Left ventricle myocardium inferior (tissue), 1 donor: ENCODE data around the gene LARP1. TPM values are rescaled to one million over a fixed set of nuclear protein-coding genes. Genes with fewer than 3 reads are reported as not detected.

Experiments used
- DNase-seq: peaks from one replicate; pipeline ENCODE4 v3.0.0-alpha.2; 2020
- H3K27ac ChIP-seq: fragments of 200-600 bp; replicated peaks from 2 replicates; pipeline ENCODE4 v1.8.0; 2021
- H3K27me3 ChIP-seq: fragments of 200-600 bp; 2 replicates; pipeline ENCODE4 v1.8.0; 2021; ENCODE audit warnings: low read depth
- H3K36me3 ChIP-seq: fragments of 200-600 bp; 2 replicates; pipeline ENCODE4 v1.8.0; 2021
- H3K4me1 ChIP-seq: fragments of 200-600 bp; 2 replicates; pipeline ENCODE4 v1.8.0; 2021
- H3K4me3 ChIP-seq: fragments of 200-600 bp; 2 replicates; pipeline ENCODE4 v1.8.0; 2021; ENCODE audit warnings: mild to moderate bottlenecking, moderate library complexity
- H3K9me3 ChIP-seq: fragments of 200-600 bp; replicated peaks from 2 replicates; pipeline ENCODE4 v1.8.0; 2021
- intact Hi-C: fragments of 100-400 bp; cut with micrococcal nuclease; formaldehyde crosslinking; loops from one replicate; pipeline ENCODE4 v1.11.0; 2022
- microRNA-seq: library from miRNA; unstranded; fragments of <30 nt; microRNA quantifications from one replicate; pipeline ENCODE4 v1.2.0, GENCODE V29; 2020
- total RNA-seq: library from RNA; stranded (reverse); fragmentation: NEBNext Ultra II Directional; extraction: Animal tissue kit (Norgen Biotek cat#: 25700); gene quantifications from one replicate; pipeline ENCODE4 v1.2.1, GENCODE V29; 2021
- TF ChIP-seq, protein P1 (sequence below): fragments of 200-600 bp; IDR thresholded peaks from 2 replicates; pipeline ENCODE4 v1.8.0; 2021; ENCODE audit warnings: antibody characterized with exemption, mild to moderate bottlenecking, borderline replicate concordance
- donor health status: DM: no; HTN: yes; CAD: no; lungs with severe emphysema.

LARP1 gene
- total RNA-seq, 1 donor from 2014 or later: 148 TPM

- TF ChIP-seq, protein P1, sequence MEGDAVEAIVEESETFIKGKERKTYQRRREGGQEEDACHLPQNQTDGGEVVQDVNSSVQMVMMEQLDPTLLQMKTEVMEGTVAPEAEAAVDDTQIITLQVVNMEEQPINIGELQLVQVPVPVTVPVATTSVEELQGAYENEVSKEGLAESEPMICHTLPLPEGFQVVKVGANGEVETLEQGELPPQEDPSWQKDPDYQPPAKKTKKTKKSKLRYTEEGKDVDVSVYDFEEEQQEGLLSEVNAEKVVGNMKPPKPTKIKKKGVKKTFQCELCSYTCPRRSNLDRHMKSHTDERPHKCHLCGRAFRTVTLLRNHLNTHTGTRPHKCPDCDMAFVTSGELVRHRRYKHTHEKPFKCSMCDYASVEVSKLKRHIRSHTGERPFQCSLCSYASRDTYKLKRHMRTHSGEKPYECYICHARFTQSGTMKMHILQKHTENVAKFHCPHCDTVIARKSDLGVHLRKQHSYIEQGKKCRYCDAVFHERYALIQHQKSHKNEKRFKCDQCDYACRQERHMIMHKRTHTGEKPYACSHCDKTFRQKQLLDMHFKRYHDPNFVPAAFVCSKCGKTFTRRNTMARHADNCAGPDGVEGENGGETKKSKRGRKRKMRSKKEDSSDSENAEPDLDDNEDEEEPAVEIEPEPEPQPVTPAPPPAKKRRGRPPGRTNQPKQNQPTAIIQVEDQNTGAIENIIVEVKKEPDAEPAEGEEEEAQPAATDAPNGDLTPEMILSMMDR: no peak
- intact Hi-C loops: no loop called here
- H3K27ac ChIP-seq: no peak overlapping the region
- peaks cover 47% of the 10 kb centered on the region for H3K36me3 ChIP-seq
- no peak for DNase-seq
- no peak overlapping the region for H3K4me3 ChIP-seq
- H3K27me3 ChIP-seq: no peaks in the 10 kb centered on the region
- peaks cover 55% of the 10 kb centered on the region for H3K4me1 ChIP-seq
- H3K9me3 ChIP-seq: no peaks in the 10 kb centered on the region
Measured at GRCh38 chr5:154862766-154863165, 107.6 kb downstream of the LARP1 start.

DNA sequence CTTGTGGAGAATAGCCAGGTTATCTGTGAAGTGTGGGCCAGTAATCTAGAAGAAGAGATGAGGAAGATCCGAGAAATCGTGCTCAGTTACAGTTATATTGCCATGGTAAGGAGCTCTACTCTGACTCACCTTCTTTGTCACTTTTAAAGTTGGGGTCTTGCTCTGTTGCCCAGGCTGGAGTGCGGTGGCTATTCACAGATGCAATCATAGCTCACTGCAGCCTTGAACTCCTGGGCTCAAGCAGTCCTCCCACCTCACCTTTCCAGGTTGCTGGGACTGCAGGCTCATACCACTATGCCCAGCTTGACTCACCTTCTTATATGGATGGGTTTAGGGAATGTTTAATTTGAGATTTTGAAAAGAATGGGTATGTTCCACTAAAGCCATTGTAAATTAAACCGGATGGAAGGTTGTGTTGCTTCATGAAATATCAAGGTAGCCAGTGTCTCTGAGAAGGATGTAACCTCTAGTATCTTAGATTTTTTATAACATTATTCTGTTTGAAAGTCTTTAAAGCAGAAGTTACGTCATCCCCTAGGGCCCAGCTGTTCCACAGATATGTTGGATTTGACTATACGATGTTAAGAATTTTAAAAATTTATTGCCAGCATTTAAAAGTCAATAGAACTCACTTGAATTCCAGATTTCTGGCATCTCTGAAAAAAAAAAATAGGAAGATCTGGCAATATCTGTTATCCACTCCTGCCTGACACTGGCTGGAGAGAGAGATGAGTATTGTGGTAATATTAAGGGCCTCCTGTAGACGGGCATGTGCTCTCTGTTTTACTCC, 108.3 kb downstream of the LARP1 start:
- Histone ChIP-seq H3K4me1 (peaks cover 55% of the 10 kb centered on the region), H3K36me3 (peaks cover 55% of the 10 kb centered on the region), H3K4me3 (no peak overlapping the region), H3K9me3 (no peaks in the 10 kb centered on the region), H3K27ac (no peak overlapping the region), H3K27me3 (no peaks in the 10 kb centered on the region)
- intact Hi-C loops: no loop called here
- DNase-seq: no peak
- TF ChIP-seq, protein P1: no peak

GRCh38 chr5:154865466-154866184, 110.4 kb downstream of the LARP1 start:
- Histone ChIP-seq H3K36me3 (peaks cover 64% of the 10 kb centered on the region), H3K27ac (no peak overlapping the region), H3K27me3 (no peaks in the 10 kb centered on the region), H3K4me1 (peaks cover 33% of the 10 kb centered on the region), H3K4me3 (no peak overlapping the region), H3K9me3 (no peaks in the 10 kb centered on the region)
- intact Hi-C loops: no loop called here
- TF ChIP-seq, protein P1: no peak
- no peak for DNase-seq

DNA sequence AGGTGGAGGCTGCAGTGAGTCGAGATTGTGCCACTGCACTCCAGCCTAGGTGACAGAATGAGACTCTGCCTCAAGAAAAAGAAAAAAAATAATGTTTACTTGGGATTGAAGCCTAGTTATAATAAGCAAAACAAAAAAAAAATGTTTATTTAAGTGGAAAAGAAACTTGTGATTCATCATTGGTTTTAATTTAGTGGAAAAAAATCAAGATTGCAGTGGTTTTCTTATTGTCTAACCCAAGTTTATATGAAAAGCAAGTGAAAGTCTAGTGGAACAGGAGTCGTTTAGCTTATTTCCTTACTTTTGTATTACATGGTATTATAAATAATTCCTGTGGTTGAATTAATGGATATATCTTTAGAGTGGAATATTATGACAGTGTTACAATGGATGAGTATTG, 111.7 kb downstream of the LARP1 start:
- H3K27me3 ChIP-seq: no peaks in the 10 kb centered on the region
- TF ChIP-seq, protein P1: no peak
- no peak overlapping the region for H3K4me3 ChIP-seq
- no peaks in the 10 kb centered on the region for H3K9me3 ChIP-seq
- intact Hi-C loops: no loop called here
- H3K4me1 ChIP-seq: peaks cover 21% of the 10 kb centered on the region
- peaks cover 75% of the 10 kb centered on the region for H3K36me3 ChIP-seq
- no peak overlapping the region for H3K27ac ChIP-seq
- DNase-seq: no peak

Small RNAs within 50 kb of the gene (microRNA-seq; reads per million reads assigned to microRNA genes)
- gene MIR378H: not detected

Other genes starting within 250 kb of the LARP1 start
- 23.5 TPM for gene FAXDC2, start 95.2 kb downstream of the LARP1 start, total RNA-seq
- 23.3 TPM for gene CNOT8, start 103.2 kb downstream of the LARP1 start, total RNA-seq
- 14.0 TPM for gene GEMIN5, start 182.8 kb downstream of the LARP1 start, total RNA-seq
- 78.4 TPM for gene MRPL22, start 185.7 kb downstream of the LARP1 start, total RNA-seq